ENCODE data around the gene ARHGAP24. TPM values are rescaled to one million over a fixed set of nuclear protein-coding genes. Genes with fewer than 3 reads are reported as not detected.

ARHGAP24 gene
- polyA plus RNA-seq, 3 donors, result 12.5 to 32.0 (median 18.8) TPM

GRCh38 chr4:85807247-85807950 lies 332.4 kb downstream of the ARHGAP24 start:
- WGBS (ENCODE audit: insufficient coverage), result 100% methylated on average over 2 of the region's 3 CpGs
- Histone ChIP-seq H3K79me2 (ENCODE audit: insufficient read depth, low read length) (no peaks in the 10 kb centered on the region), H3K4me1 (ENCODE audit: control insufficient read depth in 1 of 2, insufficient read depth in 2 of 2, low read length in 2 of 2) (no peaks in the 10 kb centered on the region), H4K20me1 (ENCODE audit: insufficient read depth, low read length) (peaks cover 13% of the 10 kb centered on the region), H3K4me2 (replicated peaks; ENCODE audit: extremely low read depth, low read length, poor library complexity, severe bottlenecking) (no peak overlapping the region), H3K27me3 (ENCODE audit: control insufficient read depth in 2 of 2, insufficient read depth in 2 of 2, low read length in 2 of 2) (no peaks in the 10 kb centered on the region), H3K36me3 (replicated peaks in 1 of 2; ENCODE audit: control insufficient read depth in 1 of 2, insufficient read depth in 2 of 2, low read length in 2 of 2) (peaks cover 0 to 2% of the 10 kb centered on the region in 2 donors), H3K4me3 (replicated peaks in 1 of 3; ENCODE audit: low read depth in 2 of 3, low read length in 3 of 3) (no peak overlapping the region), H2AFZ (ENCODE audit: insufficient read depth, low read depth, low read length, poor library complexity, severe bottlenecking) (no peak overlapping the region), H3K9me3 (replicated peaks in 1 of 2; ENCODE audit: control insufficient read depth in 1 of 2, insufficient read depth in 1 of 2, low read length in 2 of 2) (no peaks in the 10 kb centered on the region), H3K27ac (ENCODE audit: low read depth in 1 of 2, low read length in 2 of 2) (no peak overlapping the region), H3K9ac (ENCODE audit: insufficient read depth, low read length, poor library complexity, severe bottlenecking) (no peak overlapping the region)
- DNase-seq, result no peak
- Mint-ChIP-seq H3K4me3 (no peak overlapping the region), H3K9me3 (peaks cover 0 to 1% (median 0%) of the 10 kb centered on the region in 7 donors), H3K36me3 (peaks cover 0 to 3% of the 10 kb centered on the region in 2 donors), H3K27ac (no peak overlapping the region), H3K27me3 (ENCODE audit: low read depth in 3 of 3) (no peaks in the 10 kb centered on the region), H3K4me1 (no peaks in the 10 kb centered on the region)
- TF ChIP-seq CTCF (IDR thresholded peaks at IDR 0.05), result no peak
- intact Hi-C loops (cut with micrococcal nuclease), result no loop called here

GRCh38 chr4:85808104-85808503 lies 333.2 kb downstream of the ARHGAP24 start:
- no peak overlapping the region for H2AFZ ChIP-seq (ENCODE audit: insufficient read depth, low read depth, low read length, poor library complexity, severe bottlenecking)
- H3K36me3 Mint-ChIP-seq, result peaks cover 0 to 10% of the 10 kb centered on the region in 2 donors
- no peaks in the 10 kb centered on the region for H3K79me2 ChIP-seq (ENCODE audit: insufficient read depth, low read length)
- H3K9me3 ChIP-seq (replicated peaks in 1 of 2; ENCODE audit: control insufficient read depth in 1 of 2, insufficient read depth in 1 of 2, low read length in 2 of 2), result no peaks in the 10 kb centered on the region
- no peaks in the 10 kb centered on the region for H3K4me1 Mint-ChIP-seq
- WGBS (ENCODE audit: insufficient coverage), result no CpG with 5 or more reads among the region's 2 CpGs
- no peak overlapping the region for H3K9ac ChIP-seq (ENCODE audit: insufficient read depth, low read length, poor library complexity, severe bottlenecking)
- no peak for TF ChIP-seq CTCF (IDR thresholded peaks at IDR 0.05)
- no peak overlapping the region for H3K4me3 Mint-ChIP-seq
- H3K4me3 ChIP-seq (replicated peaks in 1 of 3; ENCODE audit: low read depth in 2 of 3, low read length in 3 of 3), result no peak overlapping the region
- H3K4me2 ChIP-seq (replicated peaks; ENCODE audit: extremely low read depth, low read length, poor library complexity, severe bottlenecking), result no peak overlapping the region
- H3K27me3 ChIP-seq (ENCODE audit: control insufficient read depth in 2 of 2, insufficient read depth in 2 of 2, low read length in 2 of 2), result no peaks in the 10 kb centered on the region
- no peaks in the 10 kb centered on the region for H3K4me1 ChIP-seq (ENCODE audit: control insufficient read depth in 1 of 2, insufficient read depth in 2 of 2, low read length in 2 of 2)
- H3K27ac ChIP-seq (ENCODE audit: low read depth in 1 of 2, low read length in 2 of 2), result no peak overlapping the region
- peaks cover 17% of the 10 kb centered on the region for H4K20me1 ChIP-seq (ENCODE audit: insufficient read depth, low read length)
- intact Hi-C loops (cut with micrococcal nuclease), result no loop called here
- H3K27ac Mint-ChIP-seq, result no peak overlapping the region
- no peak for DNase-seq
- H3K36me3 ChIP-seq (replicated peaks in 1 of 2; ENCODE audit: control insufficient read depth in 1 of 2, insufficient read depth in 2 of 2, low read length in 2 of 2), result peaks cover 0 to 2% of the 10 kb centered on the region in 2 donors
- no peaks in the 10 kb centered on the region for H3K9me3 Mint-ChIP-seq
- H3K27me3 Mint-ChIP-seq (ENCODE audit: low read depth in 3 of 3), result no peaks in the 10 kb centered on the region

Measured in CD14-positive monocyte (primary cell).